Transverse colon (tissue), 4 donors: ENCODE results near the gene CDHR3. TPM values are rescaled to one million over a fixed set of nuclear protein-coding genes. Genes with fewer than 3 reads are reported as not detected.
A peak's percentile ranks its signal among the peaks of the same experiment; 100 is the strongest.
"Not testable (repeated sequence)": the region's sequence is repeated elsewhere in the genome, so short reads cannot be mapped to it uniquely, and the experiment has no call there.

Experiments used
- DNase-seq: peaks from one replicate; pipeline ENCODE4 v3.0.0-alpha.2; 2019
- H3K27ac ChIP-seq, 4 donors: fragments of 200-600 bp; sonication (generic); 2 replicates each; pipeline ENCODE4 v1.5.1; 2016 to 2018; ENCODE audit warnings: inconsistent platforms in 4 of 4
- H3K27me3 ChIP-seq: fragments of 200-600 bp; sonication (generic); 2 replicates; pipeline ENCODE4 v1.5.1; 2017; ENCODE audit warnings: inconsistent platforms
- H3K36me3 ChIP-seq, 4 donors: fragments of 200-600 bp; sonication (generic); 2 replicates each; pipeline ENCODE4 v1.5.1; 2017 to 2019; ENCODE audit warnings: inconsistent platforms in 4 of 4
- H3K4me1 ChIP-seq, 4 donors: fragments of 200-600 bp; sonication (generic); 2 replicates each; pipeline ENCODE4 v1.5.1; 2017 to 2020; ENCODE audit warnings: inconsistent platforms in 4 of 4
- H3K4me3 ChIP-seq, 4 donors: fragments of 200-600 bp; sonication (generic); 1 replicate in 1 of 4; 2 replicates in 3 of 4; pipeline versions ENCODE4 v1.5.1 to v1.6.1; 2017 to 2019; ENCODE audit warnings: inconsistent platforms in 4 of 4
- H3K9me3 ChIP-seq, 2 donors: fragments of 200-600 bp; sonication (generic); 2 replicates each; pipeline ENCODE4 v1.5.1; 2017 to 2019; ENCODE audit warnings: inconsistent platforms in 2 of 2
- EP300 ChIP-seq: sonication (generic); formaldehyde crosslinking; IDR thresholded peaks from one replicate; pipeline ENCODE4 v1.6.1; 2017; ENCODE audit warnings: antibody characterized with exemption, low read depth
- POLR2A ChIP-seq: fragments of 450-650 bp; IDR thresholded peaks from one replicate; pipeline ENCODE4 v1.6.1; 2016; ENCODE audit warnings: antibody characterized with exemption, mild to moderate bottlenecking, moderate library complexity
- POLR2AphosphoS5 ChIP-seq, 3 donors: sonication (generic); formaldehyde crosslinking; IDR thresholded peaks; one replicate each; pipeline ENCODE4 v1.6.1; 2016; ENCODE audit warnings: antibody characterized with exemption in 3 of 3
- WGBS, 2 donors: methylation state at CpG; one replicate each; pipeline ENCODE4 v1.1.5; 2018; ENCODE audit warnings: low coverage in 1 of 2; 5-methylcytosine and 5-hydroxymethylcytosine counted together
- in situ Hi-C, 4 donors: fragments of 200-750 bp; cut with MboI; loops; one replicate each; pipeline versions ENCODE4 v1.15.0 to v1.15.1; 2017; ENCODE audit warnings: low sequenced_read_pairs in 3 of 4, low pct_ligation_motif_present in 1 of 4, low pct_unique_long_range_greater_than_20kb in 1 of 4
- intact Hi-C: fragments of 100-400 bp; cut with DNase I; formaldehyde crosslinking; loops from one replicate; pipeline ENCODE4 v1.15.1; 2023; ENCODE audit warnings: low total_unique reads
- total RNA-seq, 4 donors: library from RNA; depleted of rRNA; stranded (reverse); fragments of >200 nt; gene quantifications; one replicate each; pipeline ENCODE4 v1.1.0, GENCODE V29; 2016
- TF ChIP-seq, protein P1 (sequence below), 5 experiments: fragments of 200-600 bp in 3 of 5; fragments of 450-650 bp in 2 of 5; sonication (generic) in 3 of 5; IDR thresholded peaks; 1 replicate in 2 of 5; 2 replicates in 3 of 5; pipeline ENCODE4 v1.5.1; 2016 to 2017; ENCODE audit warnings: antibody characterized with exemption in 5 of 5, inconsistent platforms in 3 of 5, mild to moderate bottlenecking in 2 of 5, moderate library complexity in 1 of 5

CDHR3 gene
- total RNA-seq, 4 donors from 2014 or later: 7.6 to 34.4 (median 29.1) TPM

DNA sequence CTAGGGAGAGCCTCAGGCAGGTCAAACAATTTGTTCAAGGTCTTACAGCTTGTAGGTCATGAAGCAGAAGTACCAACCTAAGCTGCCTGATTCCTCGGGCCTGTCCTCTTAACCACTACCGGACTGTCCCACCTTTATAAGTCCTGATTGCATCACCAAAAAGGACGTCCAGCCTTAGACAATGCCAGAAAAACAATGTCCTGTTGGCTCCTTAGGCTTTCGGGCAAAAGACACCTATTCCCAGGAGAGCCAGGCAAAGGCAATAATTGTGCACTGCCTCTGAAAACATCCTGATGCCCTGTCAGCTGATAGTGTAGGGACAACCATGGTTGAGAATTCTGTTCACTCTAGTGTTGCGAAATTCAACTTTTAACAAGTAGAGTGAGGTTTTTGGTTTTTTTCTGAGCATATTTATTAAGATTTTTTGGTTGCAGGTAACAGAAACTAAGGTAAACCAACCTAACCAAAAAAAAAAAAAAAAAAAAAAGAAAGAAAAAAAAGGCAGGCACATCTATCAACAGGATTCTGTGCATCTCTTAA lies 40.5 kb downstream of the CDHR3 start:
- in situ Hi-C loops (loop anchor here in 1 of 4 donors (10.0 kb wide), 1 partner anchor 239 kb away; no protein-coding TSS in a partner anchor), intact Hi-C loops (no loop called here)

DNA sequence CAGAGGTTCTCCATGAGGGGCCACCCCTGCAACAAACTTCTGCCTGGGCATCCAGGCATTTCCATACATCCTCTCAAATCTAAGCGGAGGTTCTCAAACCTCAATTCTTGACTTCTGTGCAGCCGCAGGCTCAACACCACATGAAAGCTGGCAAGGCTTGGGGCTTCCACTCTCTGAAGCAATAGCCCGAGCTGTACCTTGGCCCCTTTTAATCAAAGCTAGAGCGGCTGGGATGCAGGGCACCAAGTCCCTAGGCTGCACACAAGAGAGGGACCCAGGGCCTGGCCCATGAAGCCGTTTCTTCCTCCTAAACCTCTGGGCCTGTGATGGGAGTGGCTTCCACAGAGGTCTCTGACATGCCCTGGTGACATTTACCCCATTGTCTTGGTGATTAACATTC lies 43.8 kb downstream of the CDHR3 start:
- Histone ChIP-seq H3K36me3 (no peaks in the 10 kb centered on the region), H3K9me3 (no peaks in the 10 kb centered on the region), H3K27me3 (no peaks in the 10 kb centered on the region), H3K4me1 (peaks cover 4 to 19% (median 15%) of the 10 kb centered on the region in 4 donors), H3K4me3 (no peak overlapping the region), H3K27ac (no peak overlapping the region)
- WGBS, 2 donors: 92% methylated on average over 5 of the region's 5 CpGs; no CpG with 5 or more reads in 1 of the 2 donors
- intact Hi-C loops (no loop called here), in situ Hi-C loops (loop anchor here in 1 of 4 donors (10.0 kb wide), 1 partner anchor 242 kb away; no protein-coding TSS in a partner anchor)
- DNase-seq: no peak
- TF ChIP-seq, protein P1, sequence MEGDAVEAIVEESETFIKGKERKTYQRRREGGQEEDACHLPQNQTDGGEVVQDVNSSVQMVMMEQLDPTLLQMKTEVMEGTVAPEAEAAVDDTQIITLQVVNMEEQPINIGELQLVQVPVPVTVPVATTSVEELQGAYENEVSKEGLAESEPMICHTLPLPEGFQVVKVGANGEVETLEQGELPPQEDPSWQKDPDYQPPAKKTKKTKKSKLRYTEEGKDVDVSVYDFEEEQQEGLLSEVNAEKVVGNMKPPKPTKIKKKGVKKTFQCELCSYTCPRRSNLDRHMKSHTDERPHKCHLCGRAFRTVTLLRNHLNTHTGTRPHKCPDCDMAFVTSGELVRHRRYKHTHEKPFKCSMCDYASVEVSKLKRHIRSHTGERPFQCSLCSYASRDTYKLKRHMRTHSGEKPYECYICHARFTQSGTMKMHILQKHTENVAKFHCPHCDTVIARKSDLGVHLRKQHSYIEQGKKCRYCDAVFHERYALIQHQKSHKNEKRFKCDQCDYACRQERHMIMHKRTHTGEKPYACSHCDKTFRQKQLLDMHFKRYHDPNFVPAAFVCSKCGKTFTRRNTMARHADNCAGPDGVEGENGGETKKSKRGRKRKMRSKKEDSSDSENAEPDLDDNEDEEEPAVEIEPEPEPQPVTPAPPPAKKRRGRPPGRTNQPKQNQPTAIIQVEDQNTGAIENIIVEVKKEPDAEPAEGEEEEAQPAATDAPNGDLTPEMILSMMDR (IDR thresholded peaks at IDR 0.05): no peak
- TF ChIP-seq POLR2A: no peak
- TF ChIP-seq POLR2AphosphoS5 (IDR thresholded peaks at IDR 0.05): no peak

More for the DNA sequence above, 40.5 kb downstream of the CDHR3 start:
- 80 to 94% methylated on average over 1 to 5 of the region's 5 CpGs for WGBS, 2 donors
- H3K27ac ChIP-seq: no peak overlapping the region
- no peaks in the 10 kb centered on the region for H3K36me3 ChIP-seq
- TF ChIP-seq, protein P1 (IDR thresholded peaks at IDR 0.05): no peak
- no peak for TF ChIP-seq POLR2A
- no peak for TF ChIP-seq POLR2AphosphoS5 (IDR thresholded peaks at IDR 0.05)
- TF ChIP-seq EP300: no peak
- H3K4me1 ChIP-seq: no peaks in the 10 kb centered on the region
- no peaks in the 10 kb centered on the region for H3K9me3 ChIP-seq
- H3K4me3 ChIP-seq: no peak overlapping the region
- no peak for DNase-seq
- no peaks in the 10 kb centered on the region for H3K27me3 ChIP-seq

DNA sequence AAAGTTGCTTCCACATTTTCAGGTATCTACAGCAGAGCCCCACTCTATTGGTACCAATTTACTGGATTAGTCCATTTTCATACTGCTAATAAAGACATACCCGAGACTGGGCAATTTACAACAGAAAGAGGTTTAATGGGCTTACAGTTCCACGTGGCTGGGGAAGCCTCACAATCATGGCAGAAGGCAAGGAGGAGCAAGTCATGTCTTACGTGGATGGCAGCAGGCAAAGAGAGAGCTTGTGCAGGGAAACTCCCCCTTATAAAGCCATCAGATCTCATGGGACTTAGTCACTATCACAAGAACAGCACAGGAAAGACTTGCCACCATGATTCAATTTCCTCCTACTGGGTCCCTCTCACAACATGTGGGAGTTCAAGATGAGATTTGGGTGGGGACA lies 44.7 kb downstream of the CDHR3 start:
- H3K27ac ChIP-seq, intact Hi-C loops, DNase-seq, H3K36me3 ChIP-seq, H3K27me3 ChIP-seq, H3K4me3 ChIP-seq, H3K9me3 ChIP-seq: not testable (repeated sequence)
- H3K4me1 ChIP-seq: peaks cover 4 to 19% (median 15%) of the 10 kb centered on the region in 4 donors
- in situ Hi-C loops: loop anchor here in 1 of 4 donors (10.0 kb wide), 1 partner anchor 243 kb away; no protein-coding TSS in a partner anchor
- whole genome bisulfite sequencing, 2 donors: 82 to 83% methylated on average over 2 to 3 of the region's 3 CpGs

DNA sequence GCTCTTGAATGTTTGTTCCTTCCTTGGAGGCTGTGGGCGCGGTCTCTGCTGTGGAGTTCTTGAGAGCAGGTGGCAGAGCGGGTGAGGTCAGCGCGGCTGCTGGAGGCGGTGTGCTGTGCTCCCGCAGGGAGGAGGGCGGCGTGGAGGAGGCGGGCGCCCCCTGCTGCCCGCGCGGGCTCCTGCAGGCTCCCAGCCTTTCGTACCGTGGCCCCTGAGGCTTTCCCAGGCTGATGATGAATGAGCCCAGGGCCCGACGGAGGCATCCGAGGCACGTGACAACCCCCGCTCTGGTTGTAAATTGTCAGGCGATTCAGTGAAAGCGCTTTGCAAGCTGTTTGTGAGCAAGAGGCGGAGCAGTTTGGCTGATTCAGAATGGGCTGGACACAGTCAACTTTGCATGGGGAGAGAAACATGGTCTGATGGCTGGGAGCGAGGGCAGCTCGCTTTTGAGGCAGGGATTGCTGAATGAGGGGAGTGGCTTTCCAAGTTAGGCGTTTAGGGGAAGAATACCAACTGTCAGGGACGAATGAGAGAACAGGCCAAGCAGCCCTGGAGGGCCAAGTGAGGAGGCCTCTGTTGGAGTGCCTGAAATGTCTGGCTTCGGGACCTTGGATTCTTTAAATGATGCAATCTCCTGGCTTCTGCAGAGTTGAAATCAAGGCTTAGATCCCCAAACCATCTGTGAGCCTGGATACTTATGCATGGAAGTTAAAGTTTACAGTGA lies 46.6 kb downstream of the CDHR3 start:
- peak; percentile 90 for DNase-seq
- TF ChIP-seq EP300 (no peak), POLR2AphosphoS5 (IDR thresholded peaks at IDR 0.05) (peak; percentile 19 to 76 (median 56)), POLR2A (no peak)
- TF ChIP-seq, protein P1 (IDR thresholded peaks at IDR 0.05): peak; percentile 95 to 98 (median 97)
- Histone ChIP-seq H3K36me3 (no peaks in the 10 kb centered on the region), H3K4me1 (peaks cover 4 to 19% (median 15%) of the 10 kb centered on the region in 4 donors), H3K27me3 (no peaks in the 10 kb centered on the region), H3K4me3 (no peak overlapping the region), H3K27ac (peak overlapping the region; percentile 40 to 61 (median 51)), H3K9me3 (no peaks in the 10 kb centered on the region)
- WGBS, 2 donors: 4% methylated on average over 29 of the region's 29 CpGs; no CpG with 5 or more reads in 1 of the 2 donors
- in situ Hi-C loops: loop anchor here in 2 of 4 donors (10.0 kb wide), 2 partner anchors 245 to 255 kb away; no protein-coding TSS in a partner anchor
- intact Hi-C loops: loop anchor here (5.0 to 10.0 kb wide), 2 partner anchors 75 to 132 kb away; partner anchors contain the start of gene ATXN7L1
